GM23338 (cell line): ENCODE data around the gene FAM76A. TPM values are rescaled to one million over a fixed set of nuclear protein-coding genes. Genes with fewer than 3 reads are reported as not detected.

Experiments
- ATAC-seq: fragments of 200-7000 bp; cut with Tn5 transposase; 3 replicates; pipeline ENCODE4 v1.9.1; 2020
- DNase-seq: peaks from one replicate; pipeline ENCODE4 v3.0.0-alpha.2; 2015; ENCODE audit warnings: low spot score
- H2AFZ ChIP-seq: fragments of 200-600 bp; sonication (generic); 2 replicates; pipeline ENCODE4 v1.8.0; 2016; ENCODE audit warnings: antibody characterized with exemption, mild to moderate bottlenecking, moderate library complexity
- H3F3A ChIP-seq: fragments of 200-600 bp; sonication (generic); replicated peaks from 2 replicates; pipeline ENCODE4 v1.8.0; 2017; ENCODE audit warnings: antibody characterized with exemption, mixed run types, low read depth
- H3K27ac ChIP-seq: fragments of 200-600 bp; sonication (generic); 2 replicates; pipeline ENCODE4 v1.6.1; 2016; ENCODE audit warnings: low read depth
- H3K27me3 ChIP-seq: fragments of 200-600 bp; sonication (generic); 2 replicates; pipeline ENCODE4 v1.8.0; 2016; ENCODE audit warnings: mild to moderate bottlenecking, mixed run types, moderate library complexity; ENCODE audit not compliant: insufficient read depth
- H3K36me3 ChIP-seq: fragments of 200-600 bp; sonication (generic); 2 replicates; pipeline ENCODE4 v1.8.0; 2016; ENCODE audit warnings: mild to moderate bottlenecking; ENCODE audit not compliant: insufficient read depth
- H3K4me1 ChIP-seq: fragments of 200-600 bp; sonication (generic); 2 replicates; pipeline ENCODE4 v1.8.0; 2016; ENCODE audit warnings: mild to moderate bottlenecking, moderate library complexity; ENCODE audit not compliant: insufficient read depth
- H3K4me2 ChIP-seq: fragments of 200-600 bp; sonication (generic); 2 replicates; pipeline ENCODE4 v1.7.1; 2017; ENCODE audit warnings: mixed run types
- H3K4me3 ChIP-seq: fragments of 200-600 bp; sonication (generic); 2 replicates; pipeline ENCODE4 v1.6.1; 2016; ENCODE audit warnings: mixed run types
- H3K79me2 ChIP-seq: fragments of 200-600 bp; sonication (generic); replicated peaks from 2 replicates; pipeline ENCODE4 v1.8.0; 2017; ENCODE audit warnings: mild to moderate bottlenecking; ENCODE audit not compliant: insufficient read depth
- H3K9me2 ChIP-seq: fragments of 200-600 bp; sonication (generic); 2 replicates; pipeline ENCODE4 v1.8.0; 2017; ENCODE audit not compliant: insufficient read depth
- H4K20me1 ChIP-seq: fragments of 200-600 bp; sonication (generic); replicated peaks from 2 replicates; pipeline ENCODE4 v1.8.0; 2017; ENCODE audit warnings: mild to moderate bottlenecking; ENCODE audit not compliant: insufficient read depth
- H3K27ac Mint-ChIP-seq: 2 replicates; pipeline ENCODE4 v1.8.0; 2020; ENCODE audit warnings: inconsistent platforms, mild to moderate bottlenecking, moderate library complexity, mixed read lengths
- H3K27me3 Mint-ChIP-seq: 3 replicates; pipeline ENCODE4 v1.8.0; 2022; ENCODE audit warnings: low read depth, mild to moderate bottlenecking, moderate library complexity, mixed read lengths, inconsistent platforms; ENCODE audit not compliant: insufficient read depth, poor library complexity
- H3K36me3 Mint-ChIP-seq: 3 replicates; pipeline ENCODE4 v1.8.0; 2021; ENCODE audit warnings: low read depth, mild to moderate bottlenecking, inconsistent platforms, moderate library complexity, mixed read lengths
- H3K4me1 Mint-ChIP-seq: 3 replicates; pipeline ENCODE4 v1.8.0; 2020; ENCODE audit warnings: mild to moderate bottlenecking, inconsistent platforms, mixed read lengths
- H3K4me3 Mint-ChIP-seq: 3 replicates; pipeline ENCODE4 v1.8.0; 2021; ENCODE audit warnings: moderate library complexity, mild to moderate bottlenecking, inconsistent platforms, mixed read lengths
- H3K9me3 Mint-ChIP-seq: 3 replicates; pipeline ENCODE4 v1.8.0; 2020; ENCODE audit warnings: moderate library complexity, mild to moderate bottlenecking, inconsistent platforms, mixed read lengths
- CREB1 ChIP-seq: fragments of 250-450 bp; sonication (Bioruptor Pico); IDR thresholded peaks from 2 replicates; pipeline ENCODE4 v1.5.0; 2020; ENCODE audit warnings: low read depth, mild to moderate bottlenecking, moderate library complexity
- CTCF ChIP-seq, 2 experiments: fragments of 200-600 bp in 1 of 2; sonication (generic) in 1 of 2; conservative IDR thresholded peaks; 2 replicates each; pipeline versions ENCODE4 v1.5.1 to v1.6.1; 2016 to 2017; ENCODE audit warnings: antibody characterized with exemption in 2 of 2, low read depth in 2 of 2, mild to moderate bottlenecking in 2 of 2, moderate library complexity in 1 of 2
- EZH2 ChIP-seq: fragments of 200-600 bp; sonication (generic); IDR thresholded peaks from one replicate; pipeline ENCODE4 v1.8.0; 2017; ENCODE audit warnings: antibody characterized with exemption, mild to moderate bottlenecking, low read depth; ENCODE audit not compliant: unreplicated experiment
- EZH2phosphoT487 ChIP-seq: fragments of 200-600 bp; sonication (generic); IDR thresholded peaks from one replicate; pipeline ENCODE4 v1.8.1; 2018; ENCODE audit warnings: antibody characterized with exemption; ENCODE audit not compliant: unreplicated experiment
- JUNB ChIP-seq: IDR thresholded peaks from one replicate; pipeline ENCODE4 v1.6.1; 2016; ENCODE audit warnings: antibody characterized with exemption; ENCODE audit not compliant: unreplicated experiment
- NANOG ChIP-seq: IDR thresholded peaks from 2 replicates; pipeline ENCODE4 v1.6.1; 2016; ENCODE audit warnings: antibody characterized with exemption, borderline replicate concordance
- POLR2AphosphoS5 ChIP-seq: IDR thresholded peaks from 2 replicates; pipeline ENCODE4 v1.6.1; 2016; ENCODE audit warnings: antibody characterized with exemption, low read depth
- STAT1 ChIP-seq: IDR thresholded peaks from one replicate; pipeline ENCODE4 v1.6.1; 2016; ENCODE audit warnings: antibody characterized with exemption; ENCODE audit not compliant: unreplicated experiment
- ZNF114 ChIP-seq: fragments of 250-450 bp; sonication (Bioruptor Pico); IDR thresholded peaks from 2 replicates; pipeline ENCODE4 v1.5.0; 2020; ENCODE audit warnings: mild to moderate bottlenecking, moderate library complexity
- ZNF331 ChIP-seq: fragments of 250-450 bp; sonication (Bioruptor Pico); IDR thresholded peaks from 2 replicates; pipeline ENCODE4 v1.5.0; 2020; ENCODE audit warnings: low read depth, mild to moderate bottlenecking, moderate library complexity
- ZNF462 ChIP-seq: fragments of 250-450 bp; sonication (Bioruptor Pico); IDR thresholded peaks from 2 replicates; pipeline ENCODE4 v1.5.0; 2020; ENCODE audit warnings: mild to moderate bottlenecking, moderate library complexity
- polyA plus RNA-seq: library from polyadenylated mRNA; unstranded; fragments of >200 nt; fragmentation: Nextera tagmentation; extraction: Ambion mirVana; gene quantifications from 2 replicates; pipeline ENCODE4 v1.2.1, GENCODE V29; 2016
- total RNA-seq: library from RNA; depleted of rRNA; stranded (reverse); fragments of >200 nt; shearing (Covaris generic); gene quantifications from 2 replicates; pipeline ENCODE4 v1.2.3, GENCODE V29; 2014
- TF ChIP-seq, protein P1 (sequence below): IDR thresholded peaks from one replicate; pipeline ENCODE4 v1.6.1; 2018; ENCODE audit warnings: antibody characterized with exemption; ENCODE audit not compliant: unreplicated experiment
- TF ChIP-seq, protein P2 (sequence below): IDR thresholded peaks from 2 replicates; pipeline ENCODE4 v1.6.1; 2016; ENCODE audit warnings: antibody characterized with exemption

The FAM76A gene
- total and polyA plus RNA-seq, 2 experiments from 2014 or later = 12.5 to 13.8 TPM

DNA sequence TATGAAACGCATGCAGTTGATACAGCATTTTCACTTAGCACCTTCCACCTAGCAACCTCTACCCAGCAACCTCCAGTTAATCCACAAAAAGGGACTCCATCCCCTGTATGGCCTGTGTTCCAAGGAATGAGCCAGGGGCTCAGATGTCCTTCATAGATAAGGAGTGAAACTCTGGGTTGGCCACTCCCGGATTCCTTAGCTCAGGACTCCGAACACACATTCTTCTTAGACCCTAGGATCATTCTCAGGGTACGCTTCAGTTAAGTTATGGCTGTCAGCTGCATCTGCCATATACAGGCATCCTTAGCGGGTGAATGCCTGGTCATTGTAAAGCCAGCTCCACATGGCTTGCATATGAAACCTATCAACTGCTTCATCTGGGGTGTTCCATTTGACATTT, 37.9 kb upstream of the FAM76A start:
- H3F3A ChIP-seq = no peaks in the 10 kb centered on the region
- H4K20me1 ChIP-seq = no peaks in the 10 kb centered on the region
- peaks cover 6% of the 10 kb centered on the region for H3K4me1 ChIP-seq
- peaks cover 22% of the 10 kb centered on the region for H3K9me3 Mint-ChIP-seq
- no peak overlapping the region for H3K27ac ChIP-seq
- H3K27ac Mint-ChIP-seq = no peak overlapping the region
- TF ChIP-seq POLR2AphosphoS5 (no peak), EZH2phosphoT487 (no peak), EZH2 (no peak), ZNF114 (no peak), JUNB (no peak), STAT1 (no peak), NANOG (no peak), CREB1 (CRISPR knock-in tag) (no peak), ZNF462 (CRISPR knock-in tag) (no peak), ZNF331 (CRISPR knock-in tag) (no peak), CTCF (conservative IDR thresholded peaks at IDR 0.05; ENCODE audit: low read depth in 2 of 2) (no peak)
- TF ChIP-seq, protein P1, sequence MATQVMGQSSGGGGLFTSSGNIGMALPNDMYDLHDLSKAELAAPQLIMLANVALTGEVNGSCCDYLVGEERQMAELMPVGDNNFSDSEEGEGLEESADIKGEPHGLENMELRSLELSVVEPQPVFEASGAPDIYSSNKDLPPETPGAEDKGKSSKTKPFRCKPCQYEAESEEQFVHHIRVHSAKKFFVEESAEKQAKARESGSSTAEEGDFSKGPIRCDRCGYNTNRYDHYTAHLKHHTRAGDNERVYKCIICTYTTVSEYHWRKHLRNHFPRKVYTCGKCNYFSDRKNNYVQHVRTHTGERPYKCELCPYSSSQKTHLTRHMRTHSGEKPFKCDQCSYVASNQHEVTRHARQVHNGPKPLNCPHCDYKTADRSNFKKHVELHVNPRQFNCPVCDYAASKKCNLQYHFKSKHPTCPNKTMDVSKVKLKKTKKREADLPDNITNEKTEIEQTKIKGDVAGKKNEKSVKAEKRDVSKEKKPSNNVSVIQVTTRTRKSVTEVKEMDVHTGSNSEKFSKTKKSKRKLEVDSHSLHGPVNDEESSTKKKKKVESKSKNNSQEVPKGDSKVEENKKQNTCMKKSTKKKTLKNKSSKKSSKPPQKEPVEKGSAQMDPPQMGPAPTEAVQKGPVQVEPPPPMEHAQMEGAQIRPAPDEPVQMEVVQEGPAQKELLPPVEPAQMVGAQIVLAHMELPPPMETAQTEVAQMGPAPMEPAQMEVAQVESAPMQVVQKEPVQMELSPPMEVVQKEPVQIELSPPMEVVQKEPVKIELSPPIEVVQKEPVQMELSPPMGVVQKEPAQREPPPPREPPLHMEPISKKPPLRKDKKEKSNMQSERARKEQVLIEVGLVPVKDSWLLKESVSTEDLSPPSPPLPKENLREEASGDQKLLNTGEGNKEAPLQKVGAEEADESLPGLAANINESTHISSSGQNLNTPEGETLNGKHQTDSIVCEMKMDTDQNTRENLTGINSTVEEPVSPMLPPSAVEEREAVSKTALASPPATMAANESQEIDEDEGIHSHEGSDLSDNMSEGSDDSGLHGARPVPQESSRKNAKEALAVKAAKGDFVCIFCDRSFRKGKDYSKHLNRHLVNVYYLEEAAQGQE = no peak
- TF ChIP-seq, protein P2, sequence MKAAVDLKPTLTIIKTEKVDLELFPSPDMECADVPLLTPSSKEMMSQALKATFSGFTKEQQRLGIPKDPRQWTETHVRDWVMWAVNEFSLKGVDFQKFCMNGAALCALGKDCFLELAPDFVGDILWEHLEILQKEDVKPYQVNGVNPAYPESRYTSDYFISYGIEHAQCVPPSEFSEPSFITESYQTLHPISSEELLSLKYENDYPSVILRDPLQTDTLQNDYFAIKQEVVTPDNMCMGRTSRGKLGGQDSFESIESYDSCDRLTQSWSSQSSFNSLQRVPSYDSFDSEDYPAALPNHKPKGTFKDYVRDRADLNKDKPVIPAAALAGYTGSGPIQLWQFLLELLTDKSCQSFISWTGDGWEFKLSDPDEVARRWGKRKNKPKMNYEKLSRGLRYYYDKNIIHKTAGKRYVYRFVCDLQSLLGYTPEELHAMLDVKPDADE = no peak
- H3K9me2 ChIP-seq = no peaks in the 10 kb centered on the region
- no peaks in the 10 kb centered on the region for H3K79me2 ChIP-seq
- no peak overlapping the region for H3K4me3 Mint-ChIP-seq
- no peaks in the 10 kb centered on the region for H3K36me3 ChIP-seq
- H3K4me3 ChIP-seq = no peak overlapping the region
- no peaks in the 10 kb centered on the region for H3K27me3 ChIP-seq
- H3K4me1 Mint-ChIP-seq = peaks cover 13% of the 10 kb centered on the region
- ATAC-seq (no peak), DNase-seq (no peak)
- no peak overlapping the region for H3K4me2 ChIP-seq
- H3K27me3 Mint-ChIP-seq = peaks cover 7% of the 10 kb centered on the region
- no peak overlapping the region for H2AFZ ChIP-seq
- peaks cover 7% of the 10 kb centered on the region for H3K36me3 Mint-ChIP-seq
